Cerebellar cortex (tissue), 1 donor: ENCODE data around the gene KCNJ4.

Experiments
- DNase-seq: peaks from one replicate; pipeline ENCODE4 v3.0.0-alpha.2; 2015; ENCODE audit warnings: low spot score

KCNJ4 gene

DNA sequence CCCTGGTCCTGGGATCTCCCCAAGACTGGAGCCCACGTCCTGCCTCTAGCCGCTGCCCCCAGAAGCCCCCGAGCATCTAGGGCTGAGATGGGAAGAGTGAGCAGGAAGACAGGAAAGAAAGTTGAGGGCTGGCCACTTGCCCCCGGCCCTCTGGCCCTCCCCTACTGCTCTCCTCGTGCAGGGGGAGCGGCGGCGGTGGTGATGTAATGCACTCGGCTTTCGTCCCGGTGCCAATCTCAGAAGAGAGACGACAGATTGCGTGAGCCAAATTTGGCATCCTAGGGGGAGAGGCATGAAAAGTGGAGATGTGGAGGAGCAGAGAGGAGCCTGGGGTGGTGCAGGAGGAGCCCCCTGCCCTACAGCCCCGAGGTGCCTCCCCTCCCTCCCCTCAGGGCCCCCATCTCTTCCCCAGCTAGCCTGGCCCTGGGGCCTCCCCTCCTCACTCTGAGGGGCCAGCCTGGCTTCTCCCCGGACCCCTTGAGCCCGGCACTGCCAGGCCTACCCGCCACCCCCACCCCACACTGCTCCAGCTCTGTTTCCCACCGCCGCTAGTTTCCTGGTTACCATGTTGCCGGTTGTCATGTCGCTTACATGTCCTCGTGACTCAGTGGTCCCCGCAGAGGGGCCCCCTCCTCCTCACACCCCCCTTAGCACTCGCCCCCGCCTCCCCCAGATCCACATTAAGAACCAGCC, 2.5 kb downstream of the KCNJ4 start:
- peak; percentile 52 for DNase-seq

DNA sequence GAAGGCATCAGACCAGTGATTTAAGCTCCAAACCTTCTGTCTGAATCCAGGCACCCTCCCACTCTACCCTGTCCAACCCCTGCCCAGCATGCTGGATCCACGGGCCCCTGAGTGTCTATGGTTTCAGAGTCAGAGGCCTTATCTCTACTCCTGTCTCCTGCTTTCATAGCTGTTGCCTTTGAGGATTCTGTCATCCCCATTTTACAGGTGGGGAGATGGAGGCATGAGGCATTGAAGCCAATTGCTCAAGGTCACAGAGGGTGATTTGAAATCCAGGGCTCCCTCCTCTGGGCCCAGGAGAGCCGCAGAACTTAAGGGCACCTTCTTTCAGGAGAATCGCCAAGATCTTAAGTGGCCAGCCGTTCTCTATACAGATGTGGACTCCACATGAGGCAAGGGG, 3.1 kb downstream of the KCNJ4 start:
- DNase-seq = no peak

DNA sequence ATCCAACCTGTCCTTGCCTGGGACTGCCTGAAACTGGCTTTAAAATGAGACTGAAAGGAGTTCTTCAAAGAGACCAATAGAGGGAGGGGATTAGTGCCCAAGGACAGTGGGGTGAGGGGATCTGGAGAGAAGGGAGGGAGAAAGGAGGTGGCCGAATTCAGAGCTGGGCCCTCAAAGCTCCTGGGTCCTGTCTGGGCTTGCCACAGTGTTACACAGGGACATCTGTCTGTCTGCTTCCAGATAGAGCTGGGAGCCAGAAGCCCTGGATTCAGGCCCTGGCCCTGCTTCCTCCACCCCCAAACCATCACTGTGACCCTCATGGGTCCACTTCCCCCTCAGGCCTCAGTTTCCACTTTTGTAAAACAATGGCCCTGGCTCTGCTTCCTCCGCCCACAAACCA, 3.6 kb downstream of the KCNJ4 start:
- DNase-seq = no peak

DNA sequence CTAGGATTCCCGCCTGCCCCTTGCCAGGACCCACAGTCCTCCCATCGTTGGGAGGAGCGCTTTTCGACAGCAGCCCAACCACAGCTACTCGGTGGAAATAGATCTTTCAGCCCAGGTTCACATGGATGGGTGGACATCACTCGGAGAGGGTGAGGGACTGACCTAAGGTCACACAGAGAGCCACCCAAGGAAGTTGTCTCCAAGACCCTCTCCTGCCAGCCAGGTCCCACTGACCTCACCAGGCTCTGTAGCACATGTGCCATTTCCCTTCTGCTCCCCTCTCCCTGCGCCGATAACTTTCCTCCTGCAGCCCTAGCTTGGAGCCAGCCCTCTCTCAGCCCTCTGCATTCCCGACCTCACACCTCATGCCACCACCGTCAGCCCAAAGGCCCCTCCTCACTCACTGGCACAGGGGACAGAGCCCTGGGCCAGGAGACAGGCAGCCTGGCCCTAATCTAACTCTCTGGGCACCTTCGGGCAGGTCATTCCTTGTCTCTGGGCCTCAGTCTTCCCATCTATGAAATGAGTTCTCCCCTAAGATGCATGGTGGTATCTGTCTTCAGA, 4.7 kb downstream of the KCNJ4 start:
- no peak for DNase-seq

DNA sequence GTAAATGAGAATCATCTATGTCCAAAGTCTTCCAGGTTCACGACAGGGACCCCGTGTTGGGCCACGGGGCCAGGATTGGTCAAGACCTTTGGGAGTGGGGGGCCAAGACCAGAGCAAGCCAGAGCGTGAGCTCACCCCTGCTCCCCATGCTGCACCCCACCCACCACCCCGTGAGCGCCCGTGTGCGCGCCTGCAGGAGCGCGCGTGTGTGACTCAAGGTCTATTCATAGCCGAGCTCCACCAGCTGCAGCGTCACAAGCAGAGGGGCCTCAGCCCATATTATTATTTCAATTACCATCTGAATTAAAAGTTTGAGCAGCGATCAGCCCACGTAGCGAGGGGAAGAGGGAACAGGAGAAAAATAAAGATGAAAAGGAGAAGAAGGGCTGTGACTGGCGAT, 5.2 kb downstream of the KCNJ4 start:
- DNase-seq = no peak

DNA sequence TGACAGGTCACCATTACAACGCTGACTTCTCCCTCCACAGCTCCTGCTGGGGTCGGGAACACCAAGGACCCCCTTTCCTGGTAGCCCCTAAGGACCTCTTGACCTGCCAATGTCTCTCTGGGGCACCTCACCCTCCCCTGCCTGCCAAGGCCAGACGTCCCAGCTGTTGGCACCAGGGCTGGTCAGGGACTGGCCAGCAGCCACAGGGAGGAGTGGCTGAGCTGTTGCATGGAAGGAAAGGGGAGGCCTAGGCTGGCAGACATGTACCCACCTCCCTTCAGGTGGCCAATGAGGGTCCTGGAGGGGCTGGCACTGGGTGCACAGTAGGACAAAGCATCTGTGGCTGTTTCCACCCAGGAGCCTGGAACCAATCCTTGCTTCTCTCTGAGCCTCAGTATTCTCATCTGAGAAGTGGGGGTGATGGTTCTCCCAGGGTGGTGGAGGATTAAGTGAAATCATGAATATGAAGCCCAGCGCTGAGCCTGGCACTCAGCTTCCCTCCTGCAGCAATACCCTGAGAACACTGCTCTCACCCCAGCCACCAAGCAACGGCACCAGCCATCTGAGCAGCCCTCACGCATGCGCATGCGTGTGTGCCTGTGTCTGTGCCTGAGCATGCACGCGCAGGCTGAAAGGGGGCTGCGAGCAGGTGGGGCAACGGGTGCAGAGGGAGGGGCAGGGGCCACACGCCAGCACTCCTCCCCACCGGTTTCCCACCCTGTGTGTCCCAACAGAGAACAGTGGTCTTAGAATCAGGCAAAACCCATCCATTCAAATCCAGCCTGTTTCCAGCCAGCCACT, 5.9 kb downstream of the KCNJ4 start:
- no peak for DNase-seq

DNA sequence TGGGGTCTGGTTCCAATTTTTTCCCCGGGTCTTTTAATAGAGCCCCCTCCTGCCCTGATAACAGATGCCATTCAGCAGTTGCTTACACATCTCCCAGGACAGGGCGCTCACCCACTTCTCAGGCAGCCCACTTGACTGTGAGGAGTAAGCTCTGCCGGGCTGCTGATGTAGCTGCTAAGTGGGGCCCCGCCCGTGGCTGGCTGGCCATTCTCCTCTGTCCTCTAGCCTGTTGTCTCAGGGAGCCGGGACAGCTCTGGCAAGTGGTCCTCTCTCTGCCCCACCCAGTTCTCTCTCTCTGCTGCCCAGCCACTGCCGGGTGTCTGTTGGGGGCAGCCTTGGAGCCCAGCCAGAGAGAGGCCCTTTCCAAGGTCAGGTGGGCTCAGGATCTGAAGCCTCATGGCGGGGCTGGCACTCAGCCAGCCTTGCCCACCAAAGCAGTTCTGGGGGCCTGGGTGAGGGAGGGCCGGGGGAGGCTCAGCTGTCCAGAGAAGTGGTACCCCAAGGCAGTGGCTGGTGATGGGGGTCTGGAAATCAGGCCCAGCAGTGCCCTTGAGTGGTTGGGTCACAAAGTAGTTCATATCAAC, 8.9 kb downstream of the KCNJ4 start:
- DNase-seq = no peak

DNA sequence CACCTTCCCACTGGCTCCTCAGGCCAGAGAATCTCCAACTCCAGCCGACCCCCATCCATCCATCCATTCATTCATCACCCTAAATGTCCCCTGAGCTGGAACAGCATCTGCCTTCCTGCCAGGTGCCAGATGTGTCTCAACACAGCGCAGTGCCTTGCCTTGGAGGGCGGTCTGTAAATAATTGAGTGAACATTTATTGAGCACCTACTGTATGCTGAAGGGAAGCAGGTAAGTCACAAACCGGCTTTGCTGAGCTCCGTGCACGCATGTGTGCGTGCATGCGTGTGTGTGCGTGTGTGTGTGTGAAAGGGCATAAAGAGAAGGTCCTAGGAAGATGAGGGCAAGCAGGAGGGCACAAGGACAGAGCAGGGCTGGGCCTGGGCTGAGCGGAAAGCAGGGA, 10.2 kb downstream of the KCNJ4 start:
- no peak for DNase-seq

DNA sequence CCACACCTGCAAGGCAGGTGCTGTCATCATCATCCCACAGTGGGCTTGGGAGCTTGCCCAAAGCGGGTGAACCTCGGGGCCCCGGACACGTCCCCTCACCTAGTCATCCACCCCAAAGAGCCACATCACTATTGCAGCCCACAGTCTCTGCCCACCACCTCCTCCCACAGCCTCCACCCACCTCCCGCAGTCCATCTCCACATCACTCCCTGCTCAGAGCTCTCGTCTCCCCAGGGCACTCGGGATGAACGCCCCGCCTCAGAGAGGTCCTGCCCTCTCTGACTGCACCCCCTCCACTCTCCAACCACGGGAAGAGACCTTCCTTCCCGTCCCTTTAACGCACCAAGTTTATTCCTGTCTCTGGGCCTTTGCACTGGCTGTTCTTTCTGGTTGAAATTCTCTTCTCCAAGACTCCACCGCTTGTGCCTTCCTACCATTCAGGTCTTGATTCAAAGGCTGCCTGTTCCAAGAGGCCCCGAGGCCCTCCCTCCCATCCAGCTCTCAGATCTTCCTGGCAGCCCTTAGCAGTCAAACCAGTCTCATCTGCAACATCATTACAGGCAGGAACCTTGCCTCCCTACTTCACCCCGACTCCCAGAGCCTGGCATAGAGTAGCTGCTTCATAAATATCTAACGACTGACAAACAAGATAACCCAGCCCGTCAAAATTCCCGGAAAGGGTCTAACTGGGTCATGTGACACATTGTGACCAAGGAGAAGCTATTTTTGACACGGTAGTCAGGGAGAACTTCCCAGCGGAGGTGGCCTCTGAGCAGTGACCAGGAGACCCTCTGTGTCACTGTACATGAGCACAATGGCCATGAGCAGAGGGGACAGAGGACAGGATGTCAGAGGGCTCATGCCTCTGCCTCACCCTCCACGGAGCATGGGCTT, 11.1 kb downstream of the KCNJ4 start:
- no peak for DNase-seq

DNA sequence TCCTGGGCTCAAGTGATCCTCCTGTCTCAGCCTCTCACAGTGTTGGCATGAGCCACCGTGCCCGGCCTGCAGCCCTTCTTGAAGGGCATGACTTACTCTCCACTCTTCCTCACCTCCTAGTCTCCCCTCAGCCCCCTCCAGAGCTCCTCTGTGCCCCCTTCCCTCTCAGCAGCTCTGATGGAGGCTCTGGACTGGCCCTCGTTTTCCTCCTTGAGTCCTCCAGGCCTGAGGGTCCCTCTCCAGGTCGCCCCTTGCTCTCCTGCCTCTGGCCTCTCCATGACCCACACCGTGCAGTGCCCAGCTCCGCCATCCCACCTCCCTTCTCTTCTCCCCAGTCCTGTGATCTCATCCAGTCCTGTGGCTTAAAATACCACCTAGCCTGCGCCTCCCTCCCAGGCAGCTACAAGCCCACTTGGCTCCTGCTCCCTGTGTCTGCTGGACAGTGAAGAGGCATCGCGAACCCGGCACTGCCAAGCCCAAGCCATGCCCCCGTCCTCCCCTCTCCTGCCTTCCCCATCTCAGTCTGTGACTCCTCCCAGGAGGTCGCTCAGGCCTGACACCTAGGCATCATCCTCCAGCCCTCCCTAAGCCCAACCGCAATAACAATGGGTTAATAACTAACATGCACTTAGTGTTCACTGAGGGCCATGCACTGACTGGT, 11.9 kb downstream of the KCNJ4 start:
- no peak for DNase-seq

DNA sequence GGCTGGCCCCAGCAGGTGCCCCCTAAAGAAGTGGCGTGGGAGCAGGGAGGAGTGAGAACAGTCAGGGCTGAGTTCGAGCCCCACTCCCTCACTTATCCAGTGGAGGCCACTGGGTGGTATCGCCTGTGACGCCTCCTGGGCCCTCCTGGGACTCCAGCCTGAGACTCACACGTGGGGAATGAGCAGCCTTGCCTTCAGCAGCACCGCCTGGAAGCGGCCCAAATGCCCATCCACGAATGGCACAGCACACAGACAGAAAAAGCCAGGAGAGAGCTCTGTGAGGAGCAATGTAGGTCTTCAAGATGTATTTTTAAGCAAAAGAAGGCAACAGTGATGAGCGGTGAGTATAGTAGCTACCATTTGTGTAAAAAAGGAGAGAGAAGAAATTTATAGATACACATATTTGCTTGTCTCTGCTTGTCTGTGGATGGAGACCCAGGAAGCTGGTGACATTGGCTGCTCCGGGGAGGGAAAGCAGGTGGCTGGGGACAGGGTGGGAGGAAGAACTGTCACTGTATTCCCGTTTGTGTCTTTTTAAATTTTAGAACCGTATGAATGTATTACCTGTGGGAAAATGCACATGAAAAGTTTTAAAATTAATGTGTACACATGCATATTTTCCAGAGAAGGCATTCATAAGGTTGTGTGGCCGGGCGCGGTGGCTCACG, 13.2 kb downstream of the KCNJ4 start:
- no peak for DNase-seq

DNA sequence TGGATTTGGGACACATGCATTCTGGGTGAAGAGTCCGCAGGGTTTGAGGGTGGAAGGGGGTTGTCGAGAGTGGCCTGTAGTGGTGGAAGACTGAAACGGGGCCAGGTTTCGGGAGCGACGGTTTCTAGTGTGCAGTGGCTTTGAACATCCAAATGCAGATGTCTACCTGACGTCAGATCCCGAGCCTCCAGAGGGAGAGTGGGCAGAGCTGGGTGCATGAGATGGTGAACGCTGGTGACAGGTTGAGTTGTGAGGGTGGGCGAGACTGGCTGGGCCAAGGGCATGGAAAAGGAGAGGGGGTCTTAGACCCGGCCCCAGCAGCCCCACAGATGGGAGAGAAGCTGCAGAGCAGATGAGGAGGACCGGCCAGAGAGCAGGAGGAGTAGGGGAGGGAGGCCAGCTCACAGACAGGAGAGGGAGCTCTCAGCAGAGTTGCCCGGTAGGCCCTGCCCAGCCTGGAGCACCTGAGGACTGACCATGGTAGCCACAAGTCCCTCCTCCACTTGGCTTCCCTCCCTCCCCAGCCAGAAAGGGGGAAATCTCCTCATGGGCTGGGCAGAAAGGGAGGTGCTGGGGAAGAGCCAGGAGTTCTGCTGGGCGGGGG, 14.2 kb downstream of the KCNJ4 start:
- no peak for DNase-seq

DNA sequence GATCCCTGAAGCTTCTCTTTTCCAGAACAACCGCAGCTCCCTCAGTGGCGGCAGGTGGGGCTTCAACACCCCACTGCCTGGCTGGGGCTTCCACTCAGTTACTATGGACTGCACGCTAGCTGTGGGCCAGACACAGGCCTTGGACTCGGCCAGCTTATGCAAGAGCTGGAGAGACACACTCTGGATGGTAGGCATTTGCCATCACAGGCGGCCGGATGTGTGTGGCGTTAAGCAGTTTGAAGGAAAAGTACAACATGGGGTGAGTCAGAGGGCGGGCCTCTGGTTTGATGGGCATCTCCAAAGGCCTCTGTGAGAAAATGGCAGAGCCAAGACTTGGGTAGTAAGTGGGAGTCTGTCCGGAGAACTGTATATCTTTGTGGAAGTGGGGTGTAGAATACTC, 17.6 kb downstream of the KCNJ4 start:
- no peak for DNase-seq

DNA sequence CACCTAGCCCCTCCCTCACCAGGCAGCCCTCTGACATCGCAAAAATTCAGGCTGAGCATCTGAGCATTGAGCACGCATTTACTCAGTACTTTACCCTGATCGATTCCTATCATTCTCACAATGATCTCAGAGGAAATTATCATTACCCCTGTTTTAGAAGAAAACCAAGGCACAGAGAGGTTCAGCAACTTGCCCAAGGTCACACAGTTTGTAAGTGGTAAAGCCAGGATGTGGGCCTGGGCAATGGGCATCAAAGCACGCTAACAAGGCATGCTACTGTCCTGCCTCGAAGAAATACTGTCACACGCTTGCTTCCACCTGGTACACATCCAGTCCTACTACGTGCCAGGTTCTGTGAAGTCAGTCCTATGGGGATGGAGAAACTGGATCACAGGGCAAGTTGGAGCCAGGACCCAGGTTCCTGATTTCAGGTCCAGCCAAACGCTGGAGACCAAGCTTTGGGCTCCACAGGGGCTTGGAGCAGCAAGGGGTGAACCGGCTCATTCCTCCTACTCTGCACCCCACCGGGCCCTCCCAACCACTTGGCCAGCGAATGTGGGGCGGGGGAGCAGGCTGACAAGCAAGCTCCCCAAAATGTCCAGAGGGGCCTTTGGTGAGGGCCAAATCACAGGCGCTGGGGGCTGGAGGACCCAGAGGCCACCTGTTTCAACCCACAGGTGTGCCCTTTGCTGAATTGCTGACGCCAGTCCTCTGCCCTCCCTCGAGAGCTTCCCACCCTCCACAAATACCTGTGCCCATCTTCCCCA, 18.2 kb downstream of the KCNJ4 start:
- no peak for DNase-seq

DNA sequence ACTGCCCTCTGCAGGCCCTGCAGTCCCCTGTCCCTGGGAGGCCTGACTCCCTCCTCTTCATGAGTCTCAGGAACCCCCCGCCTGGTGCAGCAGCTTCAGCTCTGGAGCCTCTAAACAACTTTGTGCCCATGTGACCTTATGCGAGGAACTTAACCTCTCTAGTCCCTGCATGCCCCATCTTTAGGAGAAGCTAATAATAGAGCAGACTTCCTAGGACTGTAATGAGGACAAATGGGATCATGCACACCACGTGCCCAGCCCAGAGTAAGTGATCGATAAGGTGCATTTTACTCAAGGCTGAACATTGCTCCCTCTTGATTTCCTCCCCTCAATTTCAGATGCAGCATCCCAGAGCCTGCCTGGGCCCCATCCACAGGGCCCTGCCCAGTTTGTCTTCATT, 19.0 kb downstream of the KCNJ4 start:
- DNase-seq = no peak

DNA sequence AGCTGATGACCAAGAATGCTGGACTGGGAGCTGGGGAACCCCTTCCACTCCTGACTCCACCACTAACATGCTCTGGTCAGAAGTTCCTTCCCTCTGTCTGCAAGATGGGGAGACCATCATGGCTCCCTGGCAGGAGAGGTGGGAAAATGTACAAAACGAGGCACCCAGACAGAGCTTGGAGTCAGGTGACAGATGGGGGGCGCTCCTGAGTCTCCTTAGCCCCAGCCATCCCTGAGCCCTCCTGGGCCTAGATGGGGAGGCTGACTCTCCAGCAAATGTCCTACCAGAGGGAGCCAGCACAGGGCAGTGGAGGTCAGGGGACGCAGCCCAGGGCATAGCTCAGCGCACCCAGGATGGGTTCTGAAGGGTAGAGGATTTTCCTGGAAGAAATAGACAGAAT, 20.0 kb downstream of the KCNJ4 start:
- no peak for DNase-seq

DNA sequence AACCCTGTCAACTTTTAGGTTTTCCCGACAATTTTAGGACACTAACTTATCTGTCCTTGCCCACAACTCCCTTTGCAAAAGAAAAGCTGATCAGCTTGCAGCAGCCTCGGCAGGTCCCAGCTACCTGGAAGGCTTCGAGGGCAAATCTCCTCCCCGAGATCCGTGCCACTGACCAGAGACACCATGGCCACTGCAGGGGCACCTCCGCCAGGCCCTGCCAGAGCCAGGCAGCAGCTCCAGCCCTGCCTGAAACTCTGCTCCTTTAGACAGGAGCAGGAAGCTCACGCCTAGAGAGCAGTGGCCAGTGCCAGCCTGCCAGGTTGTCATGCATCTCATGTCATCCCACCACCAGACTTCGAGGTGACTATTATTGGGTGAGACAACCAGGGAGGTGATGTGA, 21.1 kb downstream of the KCNJ4 start:
- DNase-seq = no peak

DNA sequence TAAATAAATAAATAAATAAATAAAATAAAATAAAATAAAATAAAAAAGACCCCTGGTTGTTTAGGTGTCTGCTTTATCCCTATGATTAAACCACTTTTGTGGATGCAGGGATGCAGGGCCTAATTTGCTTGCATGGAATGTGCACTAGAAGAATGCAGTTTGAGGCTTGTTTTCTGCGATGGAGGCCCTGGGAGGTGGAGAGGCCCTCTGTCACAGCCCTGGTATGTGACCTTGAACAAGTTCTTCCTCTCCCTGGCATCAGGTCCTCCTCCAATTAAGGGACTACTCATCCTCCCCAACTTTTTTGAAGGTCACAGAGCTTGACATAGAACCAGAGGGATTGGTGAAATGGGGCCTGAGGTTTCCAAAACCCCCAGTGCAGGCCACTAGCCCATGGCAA, 22.7 kb downstream of the KCNJ4 start:
- DNase-seq = no peak

DNA sequence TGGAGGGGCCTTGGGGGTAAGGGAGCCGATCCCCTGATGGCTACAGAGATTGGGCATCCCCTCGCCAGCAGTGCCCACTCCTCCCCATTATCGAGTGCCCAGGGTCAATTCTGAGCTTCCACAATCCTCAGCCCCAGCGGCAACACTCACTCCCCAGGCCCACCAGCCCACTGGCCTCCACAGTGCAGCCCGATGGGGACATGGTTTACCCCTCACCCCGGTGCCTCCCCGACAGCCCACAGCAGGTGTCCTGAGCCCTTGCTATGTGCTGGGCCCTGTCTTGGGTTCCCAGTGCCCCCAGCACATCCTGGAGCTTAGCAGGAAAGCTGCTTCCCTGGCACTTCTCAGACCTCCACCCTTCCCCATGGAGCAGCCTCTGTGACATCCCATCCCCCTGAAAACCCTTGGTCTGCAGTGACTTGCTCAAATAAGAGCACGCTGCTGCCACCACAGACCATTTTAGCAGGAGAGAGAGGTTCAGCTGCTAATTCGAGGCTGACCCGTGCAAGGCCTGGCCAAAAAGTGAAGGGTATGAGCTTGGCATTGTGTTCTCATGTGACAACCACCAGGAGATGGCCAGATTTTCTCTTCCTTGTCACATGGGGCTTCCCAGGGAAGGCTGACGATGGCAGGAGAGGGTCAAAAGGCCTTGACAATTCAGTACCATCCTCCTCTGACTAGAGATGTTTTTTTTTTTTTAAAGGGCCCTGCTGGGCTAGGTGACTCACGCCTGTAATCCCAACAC, 23.6 kb downstream of the KCNJ4 start:
- no peak for DNase-seq
